HG03097 (cell line): ENCODE results near the gene HRG.
A peak's percentile ranks its signal among the peaks of the same experiment; 100 is the strongest.
"Not testable (repeated sequence)": the region's sequence is repeated elsewhere in the genome, so short reads cannot be mapped to it uniquely, and the experiment has no call there.

Experiments used
- ATAC-seq: cut with Tn5 transposase; IDR thresholded peaks from one replicate; pipeline ENCODE4 v1.9.1; 2021; ENCODE audit not compliant: unreplicated experiment, low FRiP score

The HRG gene

GRCh38 chr3:186665625-186666188, at the start of gene HRG:
TSS of gene HRG (plus strand) at chr3:186666014. CDS start at chr3:186666032, 18 bp downstream.
- no peak for ATAC-seq

- ATAC-seq, result no peak
Measured at GRCh38 chr3:186616299-186616617, 49.6 kb upstream of the HRG start.

GRCh38 chr3:186617036-186617946, 48.5 kb upstream of the HRG start:
- ATAC-seq, result peak; percentile 96

GRCh38 chr3:186618318-186618938, 47.4 kb upstream of the HRG start:
- no peak for ATAC-seq

DNA sequence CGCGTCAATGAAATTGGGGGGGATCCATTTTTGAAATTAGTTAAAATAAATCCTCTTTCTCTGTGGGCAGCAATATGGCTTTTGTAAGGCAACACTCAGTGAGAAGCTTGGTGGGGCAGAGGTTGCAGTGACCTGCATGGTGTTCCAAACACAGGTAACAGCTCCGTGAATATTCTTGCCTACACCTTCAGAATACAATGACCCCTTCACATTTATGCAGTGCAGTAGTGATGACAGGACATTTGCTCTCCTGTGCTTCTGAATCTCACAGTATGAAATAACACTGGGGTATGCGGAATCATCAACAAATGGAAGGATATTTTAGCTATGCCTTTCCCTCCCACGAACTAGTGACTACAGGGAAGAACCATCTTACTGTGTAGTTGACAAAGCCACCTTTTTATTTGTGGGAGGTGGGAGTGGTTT, 46.0 kb upstream of the HRG start:
- ATAC-seq, result no peak

DNA sequence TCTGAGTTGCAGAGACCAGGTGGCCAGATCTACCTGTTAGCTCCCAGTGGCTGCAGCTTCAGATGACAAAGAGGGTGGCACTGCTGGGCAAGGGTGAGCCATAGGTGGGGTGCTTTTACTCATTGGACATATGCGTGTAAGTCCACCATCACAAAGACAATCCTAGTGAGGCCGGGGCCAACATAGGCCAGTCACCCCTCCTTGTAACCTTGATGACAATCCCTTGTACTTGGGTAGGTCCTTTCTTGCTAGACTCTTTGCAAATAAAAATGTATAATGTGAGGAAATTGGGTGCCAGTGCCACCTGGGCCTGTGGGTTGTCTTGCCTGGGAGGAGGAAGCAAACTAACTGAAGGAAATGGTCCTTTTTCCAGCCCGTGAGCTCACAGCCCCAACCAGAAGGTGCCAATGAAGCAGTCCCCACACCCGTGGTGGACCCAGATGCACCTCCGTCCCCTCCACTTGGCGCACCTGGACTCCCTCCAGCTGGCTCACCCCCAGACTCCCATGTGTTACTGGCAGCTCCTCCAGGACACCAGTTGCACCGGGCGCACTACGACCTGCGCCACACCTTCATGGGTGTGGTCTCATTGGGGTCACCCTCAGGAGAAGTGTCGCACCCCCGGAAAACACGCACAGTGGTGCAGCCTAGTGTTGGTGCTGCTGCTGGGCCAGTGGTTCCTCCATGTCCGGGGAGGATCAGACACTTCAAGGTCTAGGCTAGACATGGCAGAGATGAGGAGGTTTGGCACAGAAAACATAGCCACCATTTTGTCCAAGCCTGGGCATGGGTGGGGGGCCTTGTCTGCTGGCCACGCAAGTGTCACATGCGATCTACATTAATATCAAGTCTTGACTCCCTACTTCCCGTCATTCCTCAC, 45.4 kb upstream of the HRG start:
- no peak for ATAC-seq

DNA sequence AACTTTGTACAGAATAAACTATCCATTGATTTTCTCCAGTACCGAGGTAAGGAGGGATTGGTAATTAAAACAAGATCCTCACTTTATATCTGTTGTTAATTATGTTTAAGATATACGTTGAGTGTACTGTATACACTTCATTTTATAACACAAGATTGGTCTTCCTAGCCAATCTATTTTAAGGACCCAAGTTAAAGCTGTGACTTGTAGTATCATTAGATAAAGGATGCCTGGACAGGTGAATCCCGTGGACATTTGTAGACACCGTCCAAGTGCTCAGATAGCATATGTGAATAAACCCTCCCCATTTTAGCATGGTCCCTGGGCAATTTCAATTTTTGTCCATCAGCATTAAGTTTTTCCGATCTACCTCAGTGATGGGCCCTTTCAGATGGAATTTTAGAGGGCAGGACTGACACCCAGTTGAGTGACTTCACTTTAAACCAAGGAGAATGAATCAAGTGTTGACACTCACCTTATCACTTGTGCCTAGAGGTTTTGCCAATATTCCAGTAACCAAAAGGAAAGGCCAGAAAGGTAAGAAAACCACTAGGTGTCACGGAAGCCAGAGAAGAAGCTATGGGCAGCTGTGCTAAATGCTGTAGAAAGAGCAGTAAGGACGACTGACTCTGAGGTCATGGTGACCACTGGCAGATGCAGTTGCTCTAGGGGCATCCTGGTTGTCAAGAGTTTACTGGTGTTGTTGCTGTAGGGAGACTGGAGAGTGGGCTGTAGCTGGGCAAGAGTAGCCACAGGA, 43.7 kb upstream of the HRG start:
- no peak for ATAC-seq

- no peak for ATAC-seq
Measured at GRCh38 chr3:186622651-186623310, 43.0 kb upstream of the HRG start.

DNA sequence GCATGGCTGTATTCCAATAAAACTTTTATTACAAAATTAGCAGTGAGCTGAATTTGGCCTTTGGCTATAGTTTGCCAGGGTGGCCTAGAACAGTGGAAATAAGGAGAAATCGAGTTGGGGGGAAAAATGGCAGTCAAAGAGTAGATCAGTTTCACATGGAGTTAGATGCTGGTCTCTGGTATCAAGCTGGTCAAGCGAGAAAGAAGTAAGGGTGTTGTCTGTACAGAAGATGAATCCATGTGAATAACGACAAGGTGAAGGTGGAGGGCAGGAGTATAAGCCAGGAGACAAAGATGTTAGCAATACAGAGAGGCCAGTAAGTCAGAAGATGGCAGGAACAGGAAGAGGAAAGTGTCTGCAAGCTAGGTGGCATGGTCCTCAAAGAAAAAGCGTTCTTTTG, 41.2 kb upstream of the HRG start:
- ATAC-seq, result no peak

GRCh38 chr3:186625600-186626042, 40.2 kb upstream of the HRG start:
- no peak for ATAC-seq

DNA sequence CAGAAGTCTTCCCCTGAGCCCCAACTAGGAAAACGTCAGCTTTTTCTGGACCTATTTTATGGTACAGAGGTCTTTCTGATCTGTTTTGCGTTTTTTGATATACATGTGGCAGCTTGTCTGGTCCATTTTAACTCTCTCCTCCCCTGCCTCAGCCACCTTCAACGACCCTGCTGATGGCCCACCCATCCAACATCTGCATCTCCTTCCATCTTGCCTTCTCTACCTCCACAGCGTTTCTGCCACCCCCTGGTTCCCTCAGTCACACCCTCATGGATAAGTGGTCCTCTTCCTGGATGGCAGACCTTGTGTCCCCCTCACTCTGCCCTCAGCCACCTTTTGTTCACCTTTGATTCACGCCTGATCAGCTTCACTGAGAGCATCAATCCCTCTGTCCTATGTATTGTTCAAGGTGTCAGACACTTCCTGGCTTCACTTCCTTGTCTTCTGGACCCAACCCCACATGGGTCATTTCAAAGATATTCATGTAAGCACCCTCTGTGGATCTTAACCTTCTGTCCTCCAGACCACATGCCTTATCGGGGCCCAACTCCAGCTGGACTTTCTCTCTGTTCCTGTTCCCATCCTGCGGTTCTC, 39.5 kb upstream of the HRG start:
- no peak for ATAC-seq

DNA sequence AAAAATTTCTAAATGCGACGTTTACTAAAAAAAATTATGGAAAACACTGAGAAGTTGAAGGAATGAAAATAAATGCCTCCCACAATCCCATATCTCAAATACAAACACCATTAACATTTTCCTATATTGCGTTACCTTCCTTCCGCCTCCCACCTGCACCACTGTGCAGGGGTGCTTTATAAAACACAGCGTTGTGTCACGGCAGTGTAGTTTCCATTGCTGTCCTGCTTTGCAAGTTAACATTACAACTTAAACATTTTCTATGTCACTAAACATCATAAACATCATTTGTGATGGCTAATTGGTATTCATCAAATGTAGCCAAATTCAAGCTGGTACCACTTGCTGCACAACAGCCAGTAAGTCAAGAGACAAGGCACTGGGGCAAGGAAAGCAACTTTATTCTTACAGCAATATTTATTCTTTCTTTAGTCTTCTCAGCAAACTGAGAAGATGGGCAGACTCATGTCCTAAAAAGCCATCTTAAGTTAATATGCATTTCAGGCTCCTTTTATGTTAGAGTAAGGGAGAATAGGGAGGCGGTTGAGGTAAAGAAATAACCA, 37.9 kb upstream of the HRG start:
- ATAC-seq, result no peak

- ATAC-seq, result no peak
Measured at GRCh38 chr3:186628756-186629155, 37.1 kb upstream of the HRG start.

DNA sequence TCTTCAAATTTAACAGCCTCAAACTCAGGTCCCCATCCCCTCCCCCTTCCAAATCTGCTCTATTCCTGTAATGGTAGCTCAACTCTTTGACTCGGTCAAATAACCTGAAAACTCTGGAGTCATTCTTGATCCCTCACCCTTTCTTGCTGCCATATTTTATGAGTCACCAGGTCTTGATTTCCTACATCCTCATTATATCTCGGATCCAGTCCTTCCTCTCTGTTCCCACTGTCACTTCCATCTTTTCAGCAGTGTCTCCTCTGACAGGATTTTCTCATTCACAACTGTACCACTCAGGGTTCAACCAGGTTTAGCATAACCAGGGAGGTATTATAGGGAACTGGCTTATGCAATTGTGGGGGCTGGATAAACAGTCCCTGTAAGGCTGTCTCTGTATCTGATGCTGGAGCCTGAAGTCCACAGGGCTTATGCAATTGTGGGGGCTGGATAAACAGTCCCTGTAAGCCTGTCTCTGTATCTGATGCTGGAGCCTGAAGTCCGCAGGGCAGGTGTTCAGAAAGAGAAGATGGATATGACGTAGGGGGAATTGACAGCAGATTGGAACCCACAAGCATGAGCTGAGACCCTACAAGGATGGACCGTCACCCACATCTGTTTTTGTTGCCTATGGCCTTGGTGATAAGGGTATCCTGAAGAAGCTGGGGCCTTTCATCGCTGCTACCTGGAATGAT, 34.7 kb upstream of the HRG start:
- no peak for ATAC-seq

DNA sequence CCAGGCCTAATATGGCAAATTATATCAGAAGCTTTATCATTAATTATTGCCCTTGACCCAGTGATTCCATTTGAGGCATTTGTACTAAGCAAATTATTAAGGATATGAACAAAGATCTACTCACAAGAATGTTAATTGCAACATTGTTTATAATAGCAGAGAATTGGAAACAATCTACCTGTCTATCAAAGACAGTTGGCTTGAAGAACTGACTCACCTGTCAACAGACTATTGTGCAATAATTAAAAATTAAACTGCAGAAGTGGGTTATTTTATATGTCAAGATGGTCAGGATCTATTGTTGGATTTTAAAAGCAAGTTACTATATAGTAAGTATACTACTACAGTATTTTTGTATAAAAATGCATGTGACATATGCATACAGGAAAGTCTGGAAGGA, 32.3 kb upstream of the HRG start:
- no peak for ATAC-seq

DNA sequence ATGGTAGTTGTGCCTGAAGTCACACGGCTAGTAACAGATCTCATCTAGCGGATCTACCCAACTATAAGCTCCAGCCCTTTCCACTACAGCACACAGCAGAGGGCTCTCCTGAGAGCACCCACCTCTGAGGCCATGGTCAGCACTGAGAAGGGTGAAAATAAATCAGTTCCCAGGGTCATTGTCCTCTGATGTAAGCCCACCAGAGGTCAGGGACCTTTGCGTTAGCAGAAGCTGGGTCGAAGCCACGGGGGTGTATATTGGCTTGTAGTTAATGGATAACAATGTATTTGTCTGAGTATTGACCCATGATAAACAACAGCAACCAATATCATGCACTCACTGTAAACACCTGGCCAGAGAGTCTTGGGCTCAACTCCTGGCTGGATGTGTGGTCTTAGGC, 31.6 kb upstream of the HRG start:
- ATAC-seq, result not testable (repeated sequence)

- no peak for ATAC-seq
Measured at GRCh38 chr3:186635532-186635931, 30.3 kb upstream of the HRG start.

GRCh38 chr3:186636536-186636935, 29.3 kb upstream of the HRG start:
- ATAC-seq, result no peak
